ENCODE results near the gene KCTD14. TPM values are rescaled to one million over a fixed set of nuclear protein-coding genes. Genes with fewer than 3 reads are reported as not detected.
A peak's percentile ranks its signal among the peaks of the same experiment; 100 is the strongest.

KCTD14 gene
- total RNA-seq, 1 donor, result 0.36 TPM

DNA sequence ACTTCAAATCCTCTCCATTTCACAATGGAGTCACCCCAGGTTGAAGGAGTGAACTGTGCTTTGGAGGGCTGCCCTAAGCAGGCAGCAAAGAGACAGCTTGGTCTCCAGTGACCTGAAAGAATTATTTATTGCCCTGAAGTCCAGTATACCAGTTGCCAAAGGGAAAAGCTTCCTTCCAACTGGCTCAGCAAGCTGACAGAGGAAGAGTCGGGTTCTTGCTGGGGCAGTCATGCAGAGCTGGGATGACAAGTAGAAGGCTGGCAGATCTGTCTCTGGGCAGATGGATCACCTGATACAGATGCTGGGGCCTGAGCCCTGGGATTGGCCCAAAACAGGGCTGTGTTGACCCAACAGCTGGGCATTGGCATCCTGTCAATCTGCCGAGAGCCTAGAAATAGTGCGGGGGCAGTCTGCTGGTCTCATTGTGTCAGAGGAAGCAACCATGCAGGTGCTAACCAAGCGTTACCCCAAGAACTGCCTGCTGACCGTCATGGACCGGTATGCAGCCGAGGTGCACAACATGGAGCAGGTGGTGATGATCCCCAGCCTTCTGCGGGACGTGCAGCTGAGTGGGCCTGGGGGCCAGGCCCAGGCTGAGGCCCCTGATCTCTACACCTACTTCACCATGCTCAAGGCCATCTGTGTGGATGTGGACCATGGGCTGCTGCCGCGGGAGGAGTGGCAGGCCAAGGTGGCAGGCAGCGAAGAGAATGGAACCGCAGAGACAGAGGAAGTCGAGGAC, 40.5 kb upstream of the KCTD14 start, which contains the start of gene THRSP:
Gene THRSP, plus strand, starts transcription at position 422 of the 742 bp plus-strand sequence. Its CDS starts 21 bp downstream, at position 443.
- Histone ChIP-seq H3K79me2 (ENCODE audit: insufficient read depth, low read length) (no peaks in the 10 kb centered on the region), H4K20me1 (ENCODE audit: insufficient read depth, low read length) (no peaks in the 10 kb centered on the region), H2AFZ (ENCODE audit: low read length) (no peak within 1 kb of the TSS), H3K27ac (ENCODE audit: low read depth, low read length) (no peak within 1 kb of the TSS), H3K36me3 (ENCODE audit: insufficient read depth, low read length) (no peaks in the 10 kb centered on the region), H3K4me1 (ENCODE audit: insufficient read depth, low read length) (peaks cover 6% of the 10 kb centered on the region), H3K4me2 (ENCODE audit: insufficient read depth, low read length) (no peak within 1 kb of the TSS), H3K9me3 (ENCODE audit: low read depth, low read length) (no peaks in the 10 kb centered on the region), H3K4me3 (ENCODE audit: insufficient read depth, low read length) (no peak within 1 kb of the TSS), H3K27me3 (ENCODE audit: insufficient read depth, low read length) (no peaks in the 10 kb centered on the region)
- DNase-seq (ENCODE audit: insufficient read length, low spot score, missing footprints), result no peak
- no peak for TF ChIP-seq CTCF (IDR thresholded peaks at IDR 0.05; ENCODE audit: extremely low read depth, low read depth, low read length)

DNA sequence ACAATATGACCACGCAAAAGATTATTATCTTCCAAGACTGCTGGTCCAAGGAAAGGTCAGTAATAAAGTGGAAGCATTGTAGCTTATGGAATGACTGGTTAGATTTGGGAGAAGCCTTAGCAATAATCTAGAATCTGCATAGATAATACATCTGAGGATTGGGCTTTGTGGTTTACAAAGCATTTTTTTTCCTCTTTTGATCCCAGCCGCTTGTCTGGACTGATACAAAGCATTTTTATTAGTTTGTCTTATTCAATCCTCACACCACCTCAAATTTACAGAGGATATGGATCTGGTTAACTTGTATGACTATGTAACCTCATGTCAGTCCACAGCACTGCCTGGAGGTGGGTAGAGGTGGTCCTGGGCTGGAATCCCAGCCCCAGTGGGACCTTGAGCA, 39.6 kb upstream of the KCTD14 start:
- Histone ChIP-seq H3K4me2 (ENCODE audit: insufficient read depth, low read length) (no peak overlapping the region), H3K4me3 (ENCODE audit: insufficient read depth, low read length) (no peak overlapping the region), H3K4me1 (ENCODE audit: insufficient read depth, low read length) (peaks cover 6% of the 10 kb centered on the region), H3K36me3 (ENCODE audit: insufficient read depth, low read length) (no peaks in the 10 kb centered on the region), H3K9me3 (ENCODE audit: low read depth, low read length) (no peaks in the 10 kb centered on the region), H3K27ac (ENCODE audit: low read depth, low read length) (no peak overlapping the region), H4K20me1 (ENCODE audit: insufficient read depth, low read length) (no peaks in the 10 kb centered on the region), H3K79me2 (ENCODE audit: insufficient read depth, low read length) (no peaks in the 10 kb centered on the region), H3K27me3 (ENCODE audit: insufficient read depth, low read length) (no peaks in the 10 kb centered on the region), H2AFZ (ENCODE audit: low read length) (no peak overlapping the region)
- TF ChIP-seq CTCF (IDR thresholded peaks at IDR 0.05; ENCODE audit: extremely low read depth, low read depth, low read length), result no peak
- no peak for DNase-seq (ENCODE audit: insufficient read length, low spot score, missing footprints)

DNA sequence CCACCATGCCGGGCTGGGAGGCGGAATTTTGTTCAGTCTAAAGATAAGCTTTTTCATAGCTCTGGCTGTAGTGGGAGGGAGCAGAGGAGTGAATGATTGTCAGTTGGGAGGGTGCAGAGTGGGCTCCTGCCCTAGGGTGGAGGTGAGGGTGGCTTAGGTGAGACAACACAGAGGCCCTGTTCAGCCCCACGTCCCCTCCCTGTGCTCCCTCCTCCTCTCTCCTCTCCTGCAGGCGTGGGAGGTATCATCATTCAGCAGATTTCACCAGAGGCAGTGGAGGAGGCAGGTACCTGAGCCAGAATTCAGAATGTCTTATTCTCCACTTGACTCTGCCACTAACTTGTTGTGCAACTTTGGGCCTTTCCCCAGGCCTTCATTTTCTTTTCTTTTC, 38.8 kb upstream of the KCTD14 start:
- Histone ChIP-seq H3K4me2 (ENCODE audit: insufficient read depth, low read length) (no peak overlapping the region), H3K4me1 (ENCODE audit: insufficient read depth, low read length) (peaks cover 6% of the 10 kb centered on the region), H3K27me3 (ENCODE audit: insufficient read depth, low read length) (no peaks in the 10 kb centered on the region), H4K20me1 (ENCODE audit: insufficient read depth, low read length) (no peaks in the 10 kb centered on the region), H3K79me2 (ENCODE audit: insufficient read depth, low read length) (no peaks in the 10 kb centered on the region), H2AFZ (ENCODE audit: low read length) (peak overlapping the region; percentile 56), H3K27ac (ENCODE audit: low read depth, low read length) (no peak overlapping the region), H3K36me3 (ENCODE audit: insufficient read depth, low read length) (no peaks in the 10 kb centered on the region), H3K9me3 (ENCODE audit: low read depth, low read length) (no peaks in the 10 kb centered on the region), H3K4me3 (ENCODE audit: insufficient read depth, low read length) (no peak overlapping the region)
- TF ChIP-seq CTCF (IDR thresholded peaks at IDR 0.05; ENCODE audit: extremely low read depth, low read depth, low read length), result no peak
- DNase-seq (ENCODE audit: insufficient read length, low spot score, missing footprints), result peak; percentile 84

GRCh38 chr11:78061088-78061920, 38.2 kb upstream of the KCTD14 start:
- Histone ChIP-seq H3K27me3 (ENCODE audit: insufficient read depth, low read length) (no peaks in the 10 kb centered on the region), H3K4me3 (ENCODE audit: insufficient read depth, low read length) (no peak overlapping the region), H3K4me1 (ENCODE audit: insufficient read depth, low read length) (peaks cover 6% of the 10 kb centered on the region), H3K27ac (ENCODE audit: low read depth, low read length) (no peak overlapping the region), H3K79me2 (ENCODE audit: insufficient read depth, low read length) (no peaks in the 10 kb centered on the region), H3K36me3 (ENCODE audit: insufficient read depth, low read length) (no peaks in the 10 kb centered on the region), H3K9me3 (ENCODE audit: low read depth, low read length) (no peaks in the 10 kb centered on the region), H3K4me2 (ENCODE audit: insufficient read depth, low read length) (no peak overlapping the region), H4K20me1 (ENCODE audit: insufficient read depth, low read length) (no peaks in the 10 kb centered on the region), H2AFZ (ENCODE audit: low read length) (peak overlapping the region; percentile 56)
- TF ChIP-seq CTCF (IDR thresholded peaks at IDR 0.05; ENCODE audit: extremely low read depth, low read depth, low read length), result no peak
- no peak for DNase-seq (ENCODE audit: insufficient read length, low spot score, missing footprints)
